Right lobe of liver (tissue), 4 donors: ENCODE measurements around the gene SCN8A.

Source experiments
- POLR2A ChIP-seq: fragments of 450-650 bp; IDR thresholded peaks from one replicate; pipeline ENCODE4 v1.6.1; 2017; ENCODE audit warnings: antibody characterized with exemption, mild to moderate bottlenecking
- TF ChIP-seq, protein P1 (sequence below), 4 donors: fragments of 200-600 bp in 3 of 4; fragments of 450-650 bp in 1 of 4; IDR thresholded peaks; one replicate each; pipeline versions ENCODE4 v1.5.1 to v1.8.0; 2016 to 2022; ENCODE audit warnings: antibody characterized with exemption in 4 of 4, mild to moderate bottlenecking in 2 of 4
- donor health status: DM: no; HTN: no; CAD: no.
- donor health status: DM: no; HTN: no; CAD: no.
- donor health status: DM: no; HTN: yes; CAD: no.

DNA sequence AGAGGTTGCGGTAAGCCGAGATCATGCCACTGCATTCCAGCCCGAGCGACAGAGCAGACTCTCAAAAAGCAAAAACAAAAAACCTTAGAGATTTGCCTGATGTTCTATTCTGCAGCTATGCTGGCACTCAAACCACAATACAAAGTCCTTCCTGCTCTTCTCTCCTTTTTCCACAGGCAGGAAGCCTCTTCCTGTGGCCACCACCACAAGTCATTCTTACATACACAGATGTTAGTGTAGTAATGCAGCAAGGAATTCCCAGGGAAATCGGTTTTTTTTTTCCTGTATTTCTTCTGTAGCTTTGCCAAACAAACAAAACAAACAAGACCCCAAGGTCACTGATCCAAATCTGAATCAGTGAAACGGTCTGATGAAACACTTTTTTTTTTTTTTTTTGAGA, 153.2 kb downstream of the SCN8A start:
- TF ChIP-seq, protein P1, sequence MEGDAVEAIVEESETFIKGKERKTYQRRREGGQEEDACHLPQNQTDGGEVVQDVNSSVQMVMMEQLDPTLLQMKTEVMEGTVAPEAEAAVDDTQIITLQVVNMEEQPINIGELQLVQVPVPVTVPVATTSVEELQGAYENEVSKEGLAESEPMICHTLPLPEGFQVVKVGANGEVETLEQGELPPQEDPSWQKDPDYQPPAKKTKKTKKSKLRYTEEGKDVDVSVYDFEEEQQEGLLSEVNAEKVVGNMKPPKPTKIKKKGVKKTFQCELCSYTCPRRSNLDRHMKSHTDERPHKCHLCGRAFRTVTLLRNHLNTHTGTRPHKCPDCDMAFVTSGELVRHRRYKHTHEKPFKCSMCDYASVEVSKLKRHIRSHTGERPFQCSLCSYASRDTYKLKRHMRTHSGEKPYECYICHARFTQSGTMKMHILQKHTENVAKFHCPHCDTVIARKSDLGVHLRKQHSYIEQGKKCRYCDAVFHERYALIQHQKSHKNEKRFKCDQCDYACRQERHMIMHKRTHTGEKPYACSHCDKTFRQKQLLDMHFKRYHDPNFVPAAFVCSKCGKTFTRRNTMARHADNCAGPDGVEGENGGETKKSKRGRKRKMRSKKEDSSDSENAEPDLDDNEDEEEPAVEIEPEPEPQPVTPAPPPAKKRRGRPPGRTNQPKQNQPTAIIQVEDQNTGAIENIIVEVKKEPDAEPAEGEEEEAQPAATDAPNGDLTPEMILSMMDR (IDR thresholded peaks at IDR 0.05) = no peak
- TF ChIP-seq POLR2A = no peak
